Astrocyte (in vitro differentiated cells and primary cell): ENCODE data around the gene PLEKHG1. TPM values are rescaled to one million over a fixed set of nuclear protein-coding genes. Genes with fewer than 3 reads are reported as not detected.

ENCODE experiments used
- DNase-seq: peaks from one replicate; pipeline ENCODE4 v3.0.0-alpha.2; 2010; ENCODE audit warnings: low read depth
- FAIRE-seq: peaks from 2 replicates; lab custom pipeline; 2011; peaks lifted over from hg19 to GRCh38; lab: Jason Lieb, UNC
- H2AFZ ChIP-seq: 2 replicates; pipeline ENCODE4 v1.6.0; 2012; ENCODE audit warnings: low read depth, low read length, inconsistent platforms
- H3K27ac ChIP-seq: 2 replicates; pipeline ENCODE4 v1.5.1; 2011; ENCODE audit warnings: low read depth, low read length, inconsistent platforms
- H3K27me3 ChIP-seq: 2 replicates; pipeline ENCODE4 v1.6.0; 2011; ENCODE audit warnings: low read length, inconsistent platforms; ENCODE audit not compliant: insufficient read depth
- H3K36me3 ChIP-seq: 2 replicates; pipeline ENCODE4 v1.5.1; 2011; ENCODE audit warnings: low read length, inconsistent platforms; ENCODE audit not compliant: insufficient read depth
- H3K4me1 ChIP-seq: 2 replicates; pipeline ENCODE4 v1.5.1; 2011; ENCODE audit warnings: low read length, inconsistent platforms; ENCODE audit not compliant: insufficient read depth
- H3K4me2 ChIP-seq: 2 replicates; pipeline ENCODE4 v1.6.0; 2012; ENCODE audit warnings: low read length, inconsistent platforms
- H3K4me3 ChIP-seq: 2 replicates; pipeline ENCODE4 v1.5.1; 2011; ENCODE audit warnings: low read depth, mild to moderate bottlenecking, low read length, inconsistent platforms; ENCODE audit not compliant: insufficient read depth
- H3K79me2 ChIP-seq: 2 replicates; pipeline ENCODE4 v1.6.0; 2012; ENCODE audit warnings: mild to moderate bottlenecking, low read length, inconsistent platforms; ENCODE audit not compliant: insufficient read depth
- H3K9ac ChIP-seq: 2 replicates; pipeline ENCODE4 v1.6.0; 2012; ENCODE audit warnings: mild to moderate bottlenecking, low read length, inconsistent platforms
- H3K9me3 ChIP-seq: 2 replicates; pipeline ENCODE4 v1.5.1; 2012; ENCODE audit warnings: low read depth, mild to moderate bottlenecking, low read length, inconsistent platforms; ENCODE audit not compliant: insufficient read depth
- H4K20me1 ChIP-seq: 2 replicates; pipeline ENCODE4 v1.6.0; 2012; ENCODE audit warnings: low read length, inconsistent platforms; ENCODE audit not compliant: insufficient read depth
- H3K27ac Mint-ChIP-seq: one replicate; pipeline ENCODE4 v1.8.0; 2021; ENCODE audit warnings: mild to moderate bottlenecking, mixed read lengths; ENCODE audit not compliant: unreplicated experiment
- H3K27me3 Mint-ChIP-seq: one replicate; pipeline ENCODE4 v1.8.0; 2021; ENCODE audit warnings: low read depth, mixed read lengths; ENCODE audit not compliant: unreplicated experiment
- H3K36me3 Mint-ChIP-seq: one replicate; pipeline ENCODE4 v1.8.0; 2021; ENCODE audit warnings: low read depth, mixed read lengths; ENCODE audit not compliant: unreplicated experiment
- H3K4me1 Mint-ChIP-seq: one replicate; pipeline ENCODE4 v1.8.0; 2021; ENCODE audit warnings: low read depth, mixed read lengths; ENCODE audit not compliant: unreplicated experiment
- H3K4me3 Mint-ChIP-seq: one replicate; pipeline ENCODE4 v1.8.0; 2021; ENCODE audit warnings: mild to moderate bottlenecking, moderate library complexity, mixed read lengths; ENCODE audit not compliant: unreplicated experiment
- H3K9me3 Mint-ChIP-seq: one replicate; pipeline ENCODE4 v1.8.0; 2021; ENCODE audit warnings: mild to moderate bottlenecking, mixed read lengths; ENCODE audit not compliant: unreplicated experiment
- CTCF ChIP-seq: IDR thresholded peaks from 2 replicates; pipeline ENCODE4 v1.5.1; 2011; ENCODE audit warnings: low read depth, mild to moderate bottlenecking, inconsistent platforms, low read length, moderate library complexity; ENCODE audit not compliant: insufficient read depth
- EZH2 ChIP-seq: IDR thresholded peaks from 2 replicates; pipeline ENCODE4 v1.6.1; 2012; ENCODE audit warnings: mild to moderate bottlenecking, low read length, inconsistent platforms; ENCODE audit not compliant: insufficient read depth
- total RNA-seq: library from RNA; stranded (reverse); gene quantifications from 2 replicates; pipeline ENCODE4 v1.2.1, GENCODE V29; 2021

Gene PLEKHG1
- total RNA-seq, 1 donor from 2014 or later: 12.1 TPM

GRCh38 chr6:150592377-150592995, 7.2 kb upstream of the PLEKHG1 start:
- Mint-ChIP-seq H3K9me3 (no peaks in the 10 kb centered on the region), H3K4me3 (no peak overlapping the region), H3K36me3 (no peaks in the 10 kb centered on the region), H3K27ac (no peak overlapping the region), H3K4me1 (no peaks in the 10 kb centered on the region), H3K27me3 (peaks cover 45% of the 10 kb centered on the region)
- Histone ChIP-seq H4K20me1 (no peaks in the 10 kb centered on the region), H3K27ac (no peak overlapping the region), H3K9ac (no peak overlapping the region), H3K4me1 (no peaks in the 10 kb centered on the region), H3K9me3 (no peaks in the 10 kb centered on the region), H3K4me2 (no peak overlapping the region), H3K79me2 (no peaks in the 10 kb centered on the region), H3K27me3 (peaks cover 7% of the 10 kb centered on the region), H3K4me3 (no peak overlapping the region), H3K36me3 (no peaks in the 10 kb centered on the region), H2AFZ (no peak overlapping the region)
- TF ChIP-seq CTCF (no peak), EZH2 (no peak)
- DNase-seq (no peak), FAIRE-seq (no peak)

GRCh38 chr6:150593119-150593518, 6.6 kb upstream of the PLEKHG1 start:
- H3K27me3 ChIP-seq: peaks cover 7% of the 10 kb centered on the region
- no peaks in the 10 kb centered on the region for H3K79me2 ChIP-seq
- no peak overlapping the region for H2AFZ ChIP-seq
- H3K36me3 ChIP-seq: no peaks in the 10 kb centered on the region
- H3K4me1 ChIP-seq: no peaks in the 10 kb centered on the region
- H3K27ac ChIP-seq: no peak overlapping the region
- no peaks in the 10 kb centered on the region for H3K9me3 ChIP-seq
- no peak for TF ChIP-seq EZH2
- TF ChIP-seq CTCF: no peak
- Mint-ChIP-seq H3K27ac (no peak overlapping the region), H3K27me3 (peaks cover 51% of the 10 kb centered on the region), H3K4me3 (no peak overlapping the region), H3K4me1 (no peaks in the 10 kb centered on the region), H3K36me3 (no peaks in the 10 kb centered on the region), H3K9me3 (no peaks in the 10 kb centered on the region)
- no peak overlapping the region for H3K9ac ChIP-seq
- no peak overlapping the region for H3K4me3 ChIP-seq
- no peak overlapping the region for H3K4me2 ChIP-seq
- FAIRE-seq: no peak
- DNase-seq: no peak
- no peaks in the 10 kb centered on the region for H4K20me1 ChIP-seq

- H3K36me3 Mint-ChIP-seq: no peaks in the 10 kb centered on the region
- peaks cover 17% of the 10 kb centered on the region for H3K27me3 ChIP-seq
- H3K4me1 Mint-ChIP-seq: no peaks in the 10 kb centered on the region
- no peak overlapping the region for H3K4me3 Mint-ChIP-seq
- H4K20me1 ChIP-seq: peaks cover 4% of the 10 kb centered on the region
- no peaks in the 10 kb centered on the region for H3K9me3 Mint-ChIP-seq
- peaks cover under 1% of the 10 kb centered on the region for H3K79me2 ChIP-seq
- H3K4me2 ChIP-seq: no peak overlapping the region
- H3K4me3 ChIP-seq: no peak overlapping the region
- no peak overlapping the region for H3K27ac Mint-ChIP-seq
- no peaks in the 10 kb centered on the region for H3K9me3 ChIP-seq
- no peaks in the 10 kb centered on the region for H3K4me1 ChIP-seq
- DNase-seq (no peak), FAIRE-seq (no peak)
- H3K36me3 ChIP-seq: no peaks in the 10 kb centered on the region
- H2AFZ ChIP-seq: no peak overlapping the region
- no peak overlapping the region for H3K27ac ChIP-seq
- no peak overlapping the region for H3K9ac ChIP-seq
- TF ChIP-seq EZH2: no peak
- TF ChIP-seq CTCF: no peak
- peaks cover 62% of the 10 kb centered on the region for H3K27me3 Mint-ChIP-seq
These were observed 3.2 kb upstream of the PLEKHG1 start for GRCh38 chr6:150596439-150596838.
